Measurements from ENCODE around the gene SLC6A7. TPM values are rescaled to one million over a fixed set of nuclear protein-coding genes. Genes with fewer than 3 reads are reported as not detected.

Gene SLC6A7
- total and polyA plus RNA-seq, 8 donors = not detected

- FAIRE-seq (no peak), DNase-seq (no peak), ATAC-seq (no peak)
- Histone ChIP-seq H3K27me3 (peaks cover 0 to 4% (median 0%) of the 10 kb centered on the region in 4 donors), H3K4me3 (no peak overlapping the region), H3K9me3 (no peaks in the 10 kb centered on the region), H3K4me1 (no peaks in the 10 kb centered on the region), H3K36me3 (no peaks in the 10 kb centered on the region), H3K27ac (no peak overlapping the region)
- intact Hi-C loops (cut with DNase I) = loop anchor here in 1 of 3 donors (10.0 kb wide), 1 partner anchor 267 kb away; no protein-coding TSS in a partner anchor
- 86 to 93% methylated on average over 14 of the region's 14 CpGs for WGBS, 2 donors
- TF ChIP-seq CTCF (IDR thresholded peaks at IDR 0.05) = no peak
Measured at GRCh38 chr5:150167908-150168307, 22.0 kb upstream of the SLC6A7 start.

GRCh38 chr5:150168864-150169263 is 21.0 kb upstream of the SLC6A7 start:
- Histone ChIP-seq H3K27me3 (peaks cover 0 to 4% (median 0%) of the 10 kb centered on the region in 4 donors), H3K9me3 (no peaks in the 10 kb centered on the region), H3K27ac (no peak overlapping the region), H3K4me1 (no peaks in the 10 kb centered on the region), H3K4me3 (no peak overlapping the region), H3K36me3 (no peaks in the 10 kb centered on the region)
- ATAC-seq (no peak), DNase-seq (no peak), FAIRE-seq (no peak)
- intact Hi-C loops (cut with DNase I) = loop anchor here in 1 of 3 donors (10.0 kb wide), 1 partner anchor 266 kb away; no protein-coding TSS in a partner anchor
- WGBS, 2 donors = 43 to 70% methylated on average over 3 of the region's 3 CpGs
- TF ChIP-seq CTCF (IDR thresholded peaks at IDR 0.05) = no peak

- intact Hi-C loops (cut with DNase I) = no loop called here
- no peaks in the 10 kb centered on the region for H3K4me1 ChIP-seq
- 32 to 40% methylated on average over 1 of the region's 1 CpG for WGBS, 2 donors
- no peak overlapping the region for H3K4me3 ChIP-seq
- DNase-seq = no peak
- peaks cover 0 to 3% (median 0%) of the 10 kb centered on the region in 4 donors for H3K27me3 ChIP-seq
- ATAC-seq = no peak
- no peaks in the 10 kb centered on the region for H3K9me3 ChIP-seq
- H3K36me3 ChIP-seq = no peaks in the 10 kb centered on the region
- FAIRE-seq = no peak
- TF ChIP-seq CTCF (IDR thresholded peaks at IDR 0.05) = no peak
- H3K27ac ChIP-seq = no peak overlapping the region
Measured at GRCh38 chr5:150172145-150172544, 17.7 kb upstream of the SLC6A7 start.

GRCh38 chr5:150172556-150172955 is 17.3 kb upstream of the SLC6A7 start:
- 78 to 86% methylated on average over 4 of the region's 4 CpGs for WGBS, 2 donors
- Histone ChIP-seq H3K36me3 (no peaks in the 10 kb centered on the region), H3K27me3 (no peaks in the 10 kb centered on the region), H3K4me3 (no peak overlapping the region), H3K9me3 (no peaks in the 10 kb centered on the region), H3K27ac (no peak overlapping the region), H3K4me1 (no peaks in the 10 kb centered on the region)
- intact Hi-C loops (cut with DNase I) = no loop called here
- ATAC-seq = no peak
- DNase-seq = no peak
- FAIRE-seq = no peak
- no peak for TF ChIP-seq CTCF (IDR thresholded peaks at IDR 0.05)

GRCh38 chr5:150173161-150173560 is 16.7 kb upstream of the SLC6A7 start:
- H3K27ac ChIP-seq = no peak overlapping the region
- H3K4me3 ChIP-seq = no peak overlapping the region
- TF ChIP-seq CTCF (IDR thresholded peaks at IDR 0.05) = no peak
- H3K27me3 ChIP-seq = no peaks in the 10 kb centered on the region
- no peak for FAIRE-seq
- H3K36me3 ChIP-seq = no peaks in the 10 kb centered on the region
- DNase-seq = no peak
- no peak for ATAC-seq
- 75 to 81% methylated on average over 3 of the region's 3 CpGs for WGBS, 2 donors
- no peaks in the 10 kb centered on the region for H3K9me3 ChIP-seq
- H3K4me1 ChIP-seq = no peaks in the 10 kb centered on the region
- intact Hi-C loops (cut with DNase I) = no loop called here

Measured in pancreas (tissue), 10 donors.